ENCODE measurements around the gene CGN. TPM values are rescaled to one million over a fixed set of nuclear protein-coding genes. Genes with fewer than 3 reads are reported as not detected.
A peak's percentile ranks its signal among the peaks of the same experiment; 100 is the strongest.

CGN gene
- total and polyA plus RNA-seq, 2 of the 13 experiments (the other 11 are each of a cell fraction or from before 2014, with no cell fraction given), result 0.75 to 0.81 TPM

GRCh38 chr1:151536499-151536898 lies 25.3 kb downstream of the CGN start:
- H4K20me1 ChIP-seq (ENCODE audit: insufficient read depth, low read length), result no peaks in the 10 kb centered on the region
- TF ChIP-seq ZNF839 (CRISPR knock-in tag; IDR thresholded peaks at IDR 0.05; ENCODE audit: borderline replicate concordance), result no peak
- TF ChIP-seq, protein P1, sequence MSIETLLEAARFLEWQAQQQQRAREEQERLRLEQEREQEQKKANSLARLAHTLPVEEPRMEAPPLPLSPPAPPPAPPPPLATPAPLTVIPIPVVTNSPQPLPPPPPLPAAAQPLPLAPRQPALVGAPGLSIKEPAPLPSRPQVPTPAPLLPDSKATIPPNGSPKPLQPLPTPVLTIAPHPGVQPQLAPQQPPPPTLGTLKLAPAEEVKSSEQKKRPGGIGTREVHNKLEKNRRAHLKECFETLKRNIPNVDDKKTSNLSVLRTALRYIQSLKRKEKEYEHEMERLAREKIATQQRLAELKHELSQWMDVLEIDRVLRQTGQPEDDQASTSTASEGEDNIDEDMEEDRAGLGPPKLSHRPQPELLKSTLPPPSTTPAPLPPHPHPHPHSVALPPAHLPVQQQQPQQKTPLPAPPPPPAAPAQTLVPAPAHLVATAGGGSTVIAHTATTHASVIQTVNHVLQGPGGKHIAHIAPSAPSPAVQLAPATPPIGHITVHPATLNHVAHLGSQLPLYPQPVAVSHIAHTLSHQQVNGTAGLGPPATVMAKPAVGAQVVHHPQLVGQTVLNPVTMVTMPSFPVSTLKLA (IDR thresholded peaks at IDR 0.05), result peak; percentile 36
- peaks cover 22% of the 10 kb centered on the region for H3K4me1 ChIP-seq (ENCODE audit: insufficient read depth, low read length)
- intact Hi-C loops (cut with micrococcal nuclease; ENCODE audit: unreplicated experiment), result no loop called here
- WGBS (ENCODE audit: low lambda C conversion rate), result 85% methylated on average over 7 of the region's 7 CpGs
- no peak overlapping the region for H3K4me2 ChIP-seq (ENCODE audit: low read depth, low read length)
- peaks cover 5% of the 10 kb centered on the region for H3K79me2 ChIP-seq (ENCODE audit: insufficient read depth, low read length)
- DNase-seq (ENCODE audit: low spot score), result no peak
- CTCF ChIA-PET (ENCODE audit: low intra/inter-chr PET ratio, low total read pairs), result no interaction called here
- H3K9me3 ChIP-seq (ENCODE audit: low read length), result no peaks in the 10 kb centered on the region
- H3K27me3 ChIP-seq (ENCODE audit: control insufficient read depth in 1 of 2, insufficient read depth in 2 of 2, low read length in 2 of 2), result no peaks in the 10 kb centered on the region; a peak in 1 of 5 replicates
- no peak overlapping the region for H3K9ac ChIP-seq (ENCODE audit: insufficient read depth, low read depth, low read length)
- no peak for FAIRE-seq
- H3K36me3 ChIP-seq (replicated peaks in 1 of 2; ENCODE audit: control insufficient read depth in 1 of 2, insufficient read depth in 2 of 2, low read length in 2 of 2), result no peaks in the 10 kb centered on the region
- in situ Hi-C loops (cut with HindIII; ENCODE audit: extremely low pct_ligation_motif_present, low pct_unique_long_range_greater_than_20kb), result loop anchor here (25.0 kb wide), 1 partner anchor 201 kb away; no protein-coding TSS in a partner anchor
- POLR2A ChIA-PET, result no interaction called here
- no peak overlapping the region for H3K4me3 ChIP-seq (replicated peaks in 1 of 3; ENCODE audit: insufficient read depth in 1 of 3, low read depth in 2 of 3, low read length in 3 of 3)
- H3K27ac ChIP-seq (ENCODE audit: extremely low read length, insufficient read depth, low read length), result no peak overlapping the region
- ATAC-seq, result no peak
- BruUV-seq (replicated peaks), result no TSS peak
- H2AFZ ChIP-seq (ENCODE audit: low read length), result no peak overlapping the region

DNA sequence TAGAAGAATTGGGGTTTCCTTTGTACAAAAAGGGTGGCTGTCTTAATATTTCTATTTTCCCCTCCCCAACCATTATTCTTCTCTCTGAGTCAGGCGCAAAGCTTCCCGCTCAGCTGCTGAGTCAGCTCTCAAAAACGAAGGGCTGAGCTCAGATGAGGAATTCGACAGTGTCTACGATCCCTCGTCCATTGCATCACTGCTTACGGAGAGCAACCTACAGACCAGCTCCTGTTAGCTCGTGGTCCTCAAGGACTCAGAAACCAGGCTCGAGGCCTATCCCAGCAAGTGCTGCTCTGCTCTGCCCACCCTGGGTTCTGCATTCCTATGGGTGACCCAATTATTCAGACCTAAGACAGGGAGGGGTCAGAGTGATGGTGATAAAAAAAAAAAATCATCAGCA lies 25.9 kb downstream of the CGN start:
- Histone ChIP-seq H3K4me2 (ENCODE audit: low read depth, low read length) (no peak overlapping the region), H3K4me3 (replicated peaks in 1 of 3; ENCODE audit: insufficient read depth in 1 of 3, low read depth in 2 of 3, low read length in 3 of 3) (no peak overlapping the region), H3K27ac (ENCODE audit: extremely low read length, insufficient read depth, low read length) (no peak overlapping the region), H3K9me3 (ENCODE audit: low read length) (no peaks in the 10 kb centered on the region), H3K36me3 (replicated peaks in 1 of 2; ENCODE audit: control insufficient read depth in 1 of 2, insufficient read depth in 2 of 2, low read length in 2 of 2) (no peaks in the 10 kb centered on the region), H2AFZ (ENCODE audit: low read length) (no peak overlapping the region), H4K20me1 (ENCODE audit: insufficient read depth, low read length) (no peaks in the 10 kb centered on the region), H3K27me3 (ENCODE audit: control insufficient read depth in 1 of 2, insufficient read depth in 2 of 2, low read length in 2 of 2) (no peaks in the 10 kb centered on the region; a peak in 1 of 5 replicates), H3K79me2 (ENCODE audit: insufficient read depth, low read length) (peaks cover 9% of the 10 kb centered on the region), H3K9ac (ENCODE audit: insufficient read depth, low read depth, low read length) (no peak overlapping the region), H3K4me1 (ENCODE audit: insufficient read depth, low read length) (peaks cover 28% of the 10 kb centered on the region)
- WGBS (ENCODE audit: low lambda C conversion rate), result 76% methylated on average over 9 of the region's 9 CpGs
- no peak for FAIRE-seq
- TF ChIP-seq, protein P2, sequence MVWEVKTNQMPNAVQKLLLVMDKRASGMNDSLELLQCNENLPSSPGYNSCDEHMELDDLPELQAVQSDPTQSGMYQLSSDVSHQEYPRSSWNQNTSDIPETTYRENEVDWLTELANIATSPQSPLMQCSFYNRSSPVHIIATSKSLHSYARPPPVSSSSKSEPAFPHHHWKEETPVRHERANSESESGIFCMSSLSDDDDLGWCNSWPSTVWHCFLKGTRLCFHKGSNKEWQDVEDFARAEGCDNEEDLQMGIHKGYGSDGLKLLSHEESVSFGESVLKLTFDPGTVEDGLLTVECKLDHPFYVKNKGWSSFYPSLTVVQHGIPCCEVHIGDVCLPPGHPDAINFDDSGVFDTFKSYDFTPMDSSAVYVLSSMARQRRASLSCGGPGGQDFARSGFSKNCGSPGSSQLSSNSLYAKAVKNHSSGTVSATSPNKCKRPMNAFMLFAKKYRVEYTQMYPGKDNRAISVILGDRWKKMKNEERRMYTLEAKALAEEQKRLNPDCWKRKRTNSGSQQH (CRISPR knock-in tag; IDR thresholded peaks at IDR 0.05; ENCODE audit: low read depth), result no peak
- TF ChIP-seq, protein P3, sequence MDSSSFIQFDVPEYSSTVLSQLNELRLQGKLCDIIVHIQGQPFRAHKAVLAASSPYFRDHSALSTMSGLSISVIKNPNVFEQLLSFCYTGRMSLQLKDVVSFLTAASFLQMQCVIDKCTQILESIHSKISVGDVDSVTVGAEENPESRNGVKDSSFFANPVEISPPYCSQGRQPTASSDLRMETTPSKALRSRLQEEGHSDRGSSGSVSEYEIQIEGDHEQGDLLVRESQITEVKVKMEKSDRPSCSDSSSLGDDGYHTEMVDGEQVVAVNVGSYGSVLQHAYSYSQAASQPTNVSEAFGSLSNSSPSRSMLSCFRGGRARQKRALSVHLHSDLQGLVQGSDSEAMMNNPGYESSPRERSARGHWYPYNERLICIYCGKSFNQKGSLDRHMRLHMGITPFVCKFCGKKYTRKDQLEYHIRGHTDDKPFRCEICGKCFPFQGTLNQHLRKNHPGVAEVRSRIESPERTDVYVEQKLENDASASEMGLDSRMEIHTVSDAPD (CRISPR knock-in tag; IDR thresholded peaks at IDR 0.05), result no peak
- TF ChIP-seq MAFK (conservative IDR thresholded peaks at IDR 0.05 in 1 of 2, IDR thresholded peaks at IDR 0.05 in 1 of 2; ENCODE audit: low read length in 2 of 2) (peak; percentile 23 to 56; a peak in 2 of 4 replicates), SYNCRIP (IDR thresholded peaks at IDR 0.05; ENCODE audit: insufficient read depth, low read depth, low read length) (no peak), CEBPB (IDR thresholded peaks at IDR 0.05; ENCODE audit: borderline replicate concordance, low read depth, low read length) (0 out of 2 replicates have a peak, but pooled peaks have one; percentile 7), MAFF (IDR thresholded peaks at IDR 0.05; ENCODE audit: low read depth, low read length) (peak; percentile 36; the same call in 1 of the 2 replicates)
- ATAC-seq, result no peak
- ChIA-PET POLR2A (no interaction called here), CTCF (ENCODE audit: low intra/inter-chr PET ratio, low total read pairs) (interaction anchor here (1.3 kb wide), 1 partner anchor 198 kb away, joined by 3 read pairs; no protein-coding TSS in a partner anchor)
- no TSS peak for BruUV-seq (replicated peaks)
- DNase-seq (ENCODE audit: low spot score), result no peak
- intact Hi-C loops (cut with micrococcal nuclease; ENCODE audit: unreplicated experiment) (no loop called here), in situ Hi-C loops (cut with HindIII; ENCODE audit: extremely low pct_ligation_motif_present, low pct_unique_long_range_greater_than_20kb) (loop anchor here (25.0 kb wide), 1 partner anchor 200 kb away; no protein-coding TSS in a partner anchor)
